Effector memory CD4-positive, alpha-beta T cell (primary cell): ENCODE measurements around the gene HEPN1.

Source experiments
- DNase-seq, 3 donors: peaks; one replicate each; pipeline ENCODE4 v3.0.0-alpha.2; 2020
- H3K27ac ChIP-seq: 2 replicates; pipeline ENCODE4 v1.7.0; 2013; ENCODE audit warnings: mild to moderate bottlenecking, low read length, moderate library complexity; ENCODE audit not compliant: insufficient read depth, poor library complexity, severe bottlenecking
- H3K27me3 ChIP-seq: replicated peaks from 2 replicates; pipeline ENCODE4 v1.7.0; 2013; ENCODE audit warnings: mild to moderate bottlenecking, low read length; ENCODE audit not compliant: insufficient read depth, control insufficient read depth, poor library complexity, severe bottlenecking
- H3K36me3 ChIP-seq: 2 replicates; pipeline ENCODE4 v1.7.0; 2013; ENCODE audit warnings: mild to moderate bottlenecking, low read length, moderate library complexity; ENCODE audit not compliant: control insufficient read depth, insufficient read depth
- H3K4me1 ChIP-seq: 2 replicates; pipeline ENCODE4 v1.7.0; 2013; ENCODE audit warnings: low read length, mild to moderate bottlenecking; ENCODE audit not compliant: control insufficient read depth, insufficient read depth, poor library complexity, severe bottlenecking
- H3K4me3 ChIP-seq: 2 replicates; pipeline ENCODE4 v1.7.0; 2013; ENCODE audit warnings: low read length, low read depth, mild to moderate bottlenecking; ENCODE audit not compliant: insufficient read depth, poor library complexity, severe bottlenecking
- H3K9me3 ChIP-seq: 2 replicates; pipeline ENCODE4 v1.7.0; 2013; ENCODE audit warnings: mild to moderate bottlenecking, low read length, moderate library complexity; ENCODE audit not compliant: control insufficient read depth

HEPN1 gene

GRCh38 chr11:124884869-124885479, 34.1 kb upstream of the HEPN1 start:
- Histone ChIP-seq H3K9me3 (no peaks in the 10 kb centered on the region), H3K27ac (no peak overlapping the region), H3K36me3 (no peaks in the 10 kb centered on the region), H3K27me3 (no peaks in the 10 kb centered on the region), H3K4me1 (no peaks in the 10 kb centered on the region), H3K4me3 (no peak overlapping the region)
- DNase-seq, result no peak

- Histone ChIP-seq H3K9me3 (no peaks in the 10 kb centered on the region), H3K4me3 (no peak overlapping the region), H3K27ac (no peak overlapping the region), H3K36me3 (no peaks in the 10 kb centered on the region), H3K4me1 (no peaks in the 10 kb centered on the region), H3K27me3 (no peaks in the 10 kb centered on the region)
- no peak for DNase-seq
These were observed 32.6 kb upstream of the HEPN1 start for GRCh38 chr11:124886476-124886875.

- H3K9me3 ChIP-seq, result no peaks in the 10 kb centered on the region
- H3K4me1 ChIP-seq, result no peaks in the 10 kb centered on the region
- DNase-seq, result no peak
- no peak overlapping the region for H3K27ac ChIP-seq
- no peaks in the 10 kb centered on the region for H3K27me3 ChIP-seq
- no peaks in the 10 kb centered on the region for H3K36me3 ChIP-seq
- no peak overlapping the region for H3K4me3 ChIP-seq
These were observed 31.9 kb upstream of the HEPN1 start for GRCh38 chr11:124886978-124887666.

GRCh38 chr11:124887667-124888013, 31.4 kb upstream of the HEPN1 start:
- Histone ChIP-seq H3K4me3 (no peak overlapping the region), H3K4me1 (no peaks in the 10 kb centered on the region), H3K27me3 (no peaks in the 10 kb centered on the region), H3K9me3 (no peaks in the 10 kb centered on the region), H3K27ac (no peak overlapping the region), H3K36me3 (no peaks in the 10 kb centered on the region)
- DNase-seq, result no peak

GRCh38 chr11:124889191-124890091, 29.6 kb upstream of the HEPN1 start:
- Histone ChIP-seq H3K27me3 (no peaks in the 10 kb centered on the region), H3K4me1 (no peaks in the 10 kb centered on the region), H3K36me3 (no peaks in the 10 kb centered on the region), H3K27ac (no peak overlapping the region), H3K9me3 (no peaks in the 10 kb centered on the region), H3K4me3 (no peak overlapping the region)
- DNase-seq, result no peak

- no peak for DNase-seq
- H3K27me3 ChIP-seq, result no peaks in the 10 kb centered on the region
- H3K36me3 ChIP-seq, result no peaks in the 10 kb centered on the region
- no peak overlapping the region for H3K27ac ChIP-seq
- no peaks in the 10 kb centered on the region for H3K4me1 ChIP-seq
- H3K9me3 ChIP-seq, result no peaks in the 10 kb centered on the region
- H3K4me3 ChIP-seq, result no peak overlapping the region
These were observed 28.9 kb upstream of the HEPN1 start for GRCh38 chr11:124890151-124890550.

GRCh38 chr11:124890683-124891372, 28.2 kb upstream of the HEPN1 start:
- Histone ChIP-seq H3K27ac (no peak overlapping the region), H3K4me3 (no peak overlapping the region), H3K4me1 (no peaks in the 10 kb centered on the region), H3K9me3 (no peaks in the 10 kb centered on the region), H3K27me3 (no peaks in the 10 kb centered on the region), H3K36me3 (no peaks in the 10 kb centered on the region)
- DNase-seq, result no peak

GRCh38 chr11:124891373-124891861, 27.6 kb upstream of the HEPN1 start:
- Histone ChIP-seq H3K9me3 (no peaks in the 10 kb centered on the region), H3K36me3 (no peaks in the 10 kb centered on the region), H3K27ac (no peak overlapping the region), H3K4me1 (no peaks in the 10 kb centered on the region), H3K27me3 (no peaks in the 10 kb centered on the region), H3K4me3 (no peak overlapping the region)
- no peak for DNase-seq

- Histone ChIP-seq H3K9me3 (no peaks in the 10 kb centered on the region), H3K27me3 (no peaks in the 10 kb centered on the region), H3K27ac (no peak overlapping the region), H3K36me3 (no peaks in the 10 kb centered on the region), H3K4me1 (no peaks in the 10 kb centered on the region), H3K4me3 (no peak overlapping the region)
- no peak for DNase-seq
These were observed 26.9 kb upstream of the HEPN1 start for GRCh38 chr11:124892146-124892545.
